Vagina (tissue), 2 donors: ENCODE measurements around the gene MT1M. TPM values are rescaled to one million over a fixed set of nuclear protein-coding genes. Genes with fewer than 3 reads are reported as not detected.

ENCODE experiments used
- DNase-seq, 2 donors: peaks; one replicate each; pipeline ENCODE4 v3.0.0-alpha.2; 2017; ENCODE audit errors: extremely low spot score in 2 of 2
- H3K27ac ChIP-seq: fragments of 200-600 bp; sonication (generic); one replicate; pipeline ENCODE4 v1.5.1; 2019
- H3K27me3 ChIP-seq: fragments of 200-600 bp; sonication (generic); one replicate; pipeline ENCODE4 v1.5.1; 2019
- H3K36me3 ChIP-seq, 2 donors: fragments of 200-600 bp; sonication (generic); one replicate each; pipeline ENCODE4 v1.5.1; 2017 to 2019
- H3K4me1 ChIP-seq: fragments of 200-600 bp; sonication (generic); one replicate; pipeline ENCODE4 v1.5.1; 2019
- H3K4me3 ChIP-seq, 2 donors: fragments of 200-600 bp; sonication (generic); 1 replicate in 1 of 2; 2 replicates in 1 of 2; pipeline ENCODE4 v1.5.1; 2016 to 2019
- H3K9me3 ChIP-seq: fragments of 200-600 bp; sonication (generic); one replicate; pipeline ENCODE4 v1.5.1; 2019
- CTCF ChIP-seq, 3 experiments: fragments of 450-650 bp in 2 of 3; fragments of 200-600 bp in 1 of 3; sonication (generic) in 1 of 3; IDR thresholded peaks; one replicate each; pipeline ENCODE4 v1.5.1; 2017 to 2019; ENCODE audit warnings: antibody characterized with exemption in 3 of 3, mild to moderate bottlenecking in 2 of 3, moderate library complexity in 2 of 3
- POLR2A ChIP-seq, 2 donors: fragments of 450-650 bp; IDR thresholded peaks; one replicate each; pipeline ENCODE4 v1.6.1; 2017; ENCODE audit warnings: antibody characterized with exemption in 2 of 2, mild to moderate bottlenecking in 2 of 2, moderate library complexity in 2 of 2
- POLR2AphosphoS5 ChIP-seq, 2 donors: sonication (generic); formaldehyde crosslinking; IDR thresholded peaks; one replicate each; pipeline ENCODE4 v1.9.0; 2017; ENCODE audit warnings: antibody characterized with exemption in 2 of 2, mild to moderate bottlenecking in 2 of 2, low read depth in 1 of 2; ENCODE audit not compliant: insufficient read depth in 1 of 2
- intact Hi-C: fragments of 100-400 bp; cut with DNase I; formaldehyde crosslinking; loops from one replicate; pipeline ENCODE4 v1.15.1; 2023
- total RNA-seq: library from RNA; depleted of rRNA; stranded (reverse); fragments of >200 nt; gene quantifications from one replicate; pipeline ENCODE4 v1.2.3, GENCODE V29; 2016

MT1M gene
- total RNA-seq, 1 donor from 2014 or later, result 63.3 TPM

- intact Hi-C loops, result no loop called here
- H3K27me3 ChIP-seq, result no peaks in the 10 kb centered on the region
- DNase-seq, result no peak
- no peak overlapping the region for H3K4me3 ChIP-seq
- H3K4me1 ChIP-seq, result peaks cover 12% of the 10 kb centered on the region
- TF ChIP-seq POLR2AphosphoS5 (IDR thresholded peaks at IDR 0.05; ENCODE audit: insufficient read depth in 1 of 2, low read depth in 1 of 2) (no peak), CTCF (IDR thresholded peaks at IDR 0.05) (no peak), POLR2A (IDR thresholded peaks at IDR 0.05) (no peak)
- no peaks in the 10 kb centered on the region for H3K9me3 ChIP-seq
- H3K36me3 ChIP-seq, result no peaks in the 10 kb centered on the region
- H3K27ac ChIP-seq, result no peak overlapping the region
Measured at GRCh38 chr16:56653218-56653617, 20.8 kb downstream of the MT1M start.

GRCh38 chr16:56657555-56658326 lies 25.3 kb downstream of the MT1M start, which contains the start of gene MT1F:
Gene MT1F, plus strand, starts transcription at chr16:56657959. Its CDS starts 100 bp downstream, at chr16:56658059.
- TF ChIP-seq POLR2AphosphoS5 (IDR thresholded peaks at IDR 0.05; ENCODE audit: insufficient read depth in 1 of 2, low read depth in 1 of 2) (peak in 1 of 2 donors; percentile 57), CTCF (IDR thresholded peaks at IDR 0.05) (no peak)
- intact Hi-C loops, result no loop called here
- Histone ChIP-seq H3K9me3 (no peaks in the 10 kb centered on the region), H3K27ac (peak within 1 kb of the TSS; percentile 57), H3K36me3 (no peaks in the 10 kb centered on the region), H3K27me3 (no peaks in the 10 kb centered on the region), H3K4me1 (peaks cover 22% of the 10 kb centered on the region), H3K4me3 (peak within 1 kb of the TSS; percentile 52 to 62)
- peak in 1 of 2 donors; percentile 92 for DNase-seq

GRCh38 chr16:56658327-56658875 lies 25.9 kb downstream of the MT1M start:
- intact Hi-C loops, result no loop called here
- no peak for DNase-seq
- Histone ChIP-seq H3K4me1 (peaks cover 27% of the 10 kb centered on the region), H3K27me3 (no peaks in the 10 kb centered on the region), H3K4me3 (peak overlapping the region; percentile 52 to 62), H3K36me3 (no peaks in the 10 kb centered on the region), H3K9me3 (no peaks in the 10 kb centered on the region), H3K27ac (no peak overlapping the region)
- TF ChIP-seq POLR2A (IDR thresholded peaks at IDR 0.05), result no peak
- no peak for TF ChIP-seq CTCF (IDR thresholded peaks at IDR 0.05)
- no peak for TF ChIP-seq POLR2AphosphoS5 (IDR thresholded peaks at IDR 0.05; ENCODE audit: insufficient read depth in 1 of 2, low read depth in 1 of 2)

GRCh38 chr16:56662357-56663354 lies 30.2 kb downstream of the MT1M start:
- no peak for DNase-seq
- Histone ChIP-seq H3K27ac (no peak overlapping the region), H3K36me3 (no peaks in the 10 kb centered on the region), H3K27me3 (no peaks in the 10 kb centered on the region), H3K4me1 (peaks cover 24% of the 10 kb centered on the region), H3K4me3 (peak overlapping the region; percentile 13 to 23), H3K9me3 (no peaks in the 10 kb centered on the region)
- intact Hi-C loops, result no loop called here
- TF ChIP-seq CTCF (IDR thresholded peaks at IDR 0.05) (no peak), POLR2AphosphoS5 (IDR thresholded peaks at IDR 0.05; ENCODE audit: insufficient read depth in 1 of 2, low read depth in 1 of 2) (no peak), POLR2A (IDR thresholded peaks at IDR 0.05) (no peak)
